SK-N-SH (cell line): ENCODE results near the gene RPS6KA5. TPM values are rescaled to one million over a fixed set of nuclear protein-coding genes. Genes with fewer than 3 reads are reported as not detected.

Source experiments
- CTCF ChIA-PET: fragments of 300-600, 350-600 bp; formaldehyde crosslinking; extraction: SDS; loops from one replicate; lab custom pipeline; 2021; lab: Yijun Ruan, JAX
- POLR2A ChIA-PET: fragments of 350-600 bp; sonication (Branson Sonifier 250); formaldehyde crosslinking; extraction: SDS; loops from one replicate; lab custom pipeline; 2020; ENCODE audit warnings: antibody characterized with exemption, inconsistent platforms; lab: Yijun Ruan, JAX
- DNase-seq: peaks from one replicate; pipeline ENCODE4 v3.0.0; 2012
- H2AFZ ChIP-seq: fragments of 200-600 bp; sonication (generic); 2 replicates; pipeline ENCODE4 v1.8.1; 2016; ENCODE audit warnings: antibody characterized with exemption, mild to moderate bottlenecking, low read depth
- H3F3A ChIP-seq: fragments of 200-600 bp; sonication (generic); replicated peaks from 2 replicates; pipeline ENCODE3; 2016; ENCODE audit warnings: antibody characterized with exemption, mild to moderate bottlenecking; ENCODE audit not compliant: insufficient read depth
- H3K27ac ChIP-seq, 2 experiments: fragments of 200-500 bp in 1 of 2; fragments of 200-600 bp in 1 of 2; sonication (Bioruptor generic) in 1 of 2; sonication (generic), shearing (Covaris generic) in 1 of 2; 2 replicates each; pipeline versions ENCODE4 v1.5.1 to v1.6.1; 2014 to 2016; ENCODE audit warnings: low read depth in 2 of 2, inconsistent platforms in 1 of 2, low read length in 1 of 2, mild to moderate bottlenecking in 1 of 2, mixed read lengths in 1 of 2
- H3K27me3 ChIP-seq: fragments of 200-600 bp; sonication (generic), shearing (Covaris generic); 2 replicates; pipeline ENCODE4 v1.6.1; 2016; ENCODE audit warnings: mixed run types; ENCODE audit not compliant: insufficient read depth
- H3K36me3 ChIP-seq, 2 experiments: fragments of 200-500 bp in 1 of 2; fragments of 200-600 bp in 1 of 2; sonication (Bioruptor generic) in 1 of 2; sonication (generic) in 1 of 2; replicated peaks in 1 of 2; 2 replicates each; pipeline versions ENCODE3 to v1.5.1; 2014 to 2016; ENCODE audit warnings: low read length in 1 of 2, mild to moderate bottlenecking in 1 of 2; ENCODE audit not compliant: insufficient read depth in 2 of 2, control insufficient read depth in 1 of 2
- H3K4me1 ChIP-seq, 2 experiments: fragments of 200-500 bp in 1 of 2; fragments of 200-600 bp in 1 of 2; sonication (Bioruptor generic) in 1 of 2; sonication (generic), shearing (Covaris generic) in 1 of 2; 2 replicates each; pipeline versions ENCODE4 v1.5.1 to v1.6.1; 2014 to 2016; ENCODE audit warnings: low read depth in 1 of 2, low read length in 1 of 2, mixed run types in 1 of 2; ENCODE audit not compliant: insufficient read depth in 2 of 2, control insufficient read depth in 1 of 2
- H3K4me2 ChIP-seq: fragments of 200-600 bp; sonication (generic), shearing (Covaris generic); 2 replicates; pipeline ENCODE4 v1.6.1; 2017; ENCODE audit warnings: mixed run types
- H3K4me3 ChIP-seq, 2 experiments: fragments of 200-500 bp in 1 of 2; fragments of 200-600 bp in 1 of 2; sonication (Bioruptor generic) in 1 of 2; sonication (generic), shearing (Covaris generic) in 1 of 2; 2 replicates each; pipeline versions ENCODE4 v1.5.1 to v1.8.1; 2014 to 2016; ENCODE audit warnings: low read depth in 2 of 2, inconsistent platforms in 1 of 2, low read length in 1 of 2, mild to moderate bottlenecking in 1 of 2, mixed read lengths in 1 of 2, moderate library complexity in 1 of 2
- H3K79me2 ChIP-seq: fragments of 200-600 bp; sonication (generic); 2 replicates; pipeline ENCODE4 v1.8.1; 2017; ENCODE audit warnings: mild to moderate bottlenecking; ENCODE audit not compliant: insufficient read depth
- H3K9ac ChIP-seq: fragments of 200-600 bp; sonication (generic); 2 replicates; pipeline ENCODE4 v1.6.1; 2017; ENCODE audit warnings: mixed run types
- H3K9me2 ChIP-seq: fragments of 200-600 bp; sonication (generic); 2 replicates; pipeline ENCODE4 v1.6.1; 2017; ENCODE audit warnings: mixed run types
- H3K9me3 ChIP-seq: fragments of 200-600 bp; sonication (generic); 2 replicates; pipeline ENCODE4 v1.6.1; 2017; ENCODE audit warnings: mixed run types, mild to moderate bottlenecking, moderate library complexity
- H4K20me1 ChIP-seq: fragments of 200-600 bp; sonication (generic); 2 replicates; pipeline ENCODE4 v1.6.1; 2017; ENCODE audit warnings: mild to moderate bottlenecking, mixed run types; ENCODE audit not compliant: insufficient read depth
- CHD2 ChIP-seq: fragments of 150-350 bp; IDR thresholded peaks from 2 replicates; pipeline ENCODE4 v1.6.1; 2018; ENCODE audit warnings: low read length; ENCODE audit not compliant: partially characterized antibody
- ELF1 ChIP-seq: IDR thresholded peaks from 2 replicates; pipeline ENCODE4 v1.4.0; 2012
- EZH2phosphoT487 ChIP-seq: fragments of 200-600 bp; sonication (generic); IDR thresholded peaks from 2 replicates; pipeline ENCODE4 v1.6.1; 2017; ENCODE audit warnings: low read depth, mixed run types, mild to moderate bottlenecking, antibody characterized with exemption, moderate library complexity, borderline replicate concordance
- FOSL2 ChIP-seq: IDR thresholded peaks from 2 replicates; pipeline ENCODE4 v1.4.0; 2012; ENCODE audit warnings: low read depth, mild to moderate bottlenecking, moderate library complexity, borderline replicate concordance
- FOXJ3 ChIP-seq: sonication (generic); formaldehyde crosslinking; IDR thresholded peaks from 2 replicates; pipeline ENCODE4 v1.5.1; 2020; ENCODE audit warnings: mild to moderate bottlenecking, missing genetic modification reagents
- GABPA ChIP-seq: IDR thresholded peaks from 2 replicates; pipeline ENCODE4 v1.4.0; 2012; ENCODE audit warnings: low read depth, mild to moderate bottlenecking
- MAX ChIP-seq: IDR thresholded peaks from 2 replicates; pipeline ENCODE4 v1.4.0; 2012; ENCODE audit warnings: low read depth
- MEF2A ChIP-seq: IDR thresholded peaks from 2 replicates; pipeline ENCODE4 v1.4.0; 2012; ENCODE audit warnings: low read depth, borderline replicate concordance
- MXI1 ChIP-seq: IDR thresholded peaks from 2 replicates; pipeline ENCODE4 v1.6.1; 2012; ENCODE audit warnings: mild to moderate bottlenecking, low read depth, low read length, improper control_type of control experiment
- POLR2AphosphoS5 ChIP-seq: IDR thresholded peaks from 2 replicates; pipeline ENCODE4 v1.6.1; 2012; ENCODE audit warnings: low read depth, low read length
- RCOR1 ChIP-seq: fragments of 150-350 bp; IDR thresholded peaks from 2 replicates; pipeline ENCODE4 v1.6.1; 2017; ENCODE audit warnings: antibody characterized with exemption, low read length
- REST ChIP-seq: IDR thresholded peaks from 2 replicates; pipeline ENCODE4 v1.6.1; 2012; ENCODE audit warnings: mild to moderate bottlenecking, low read depth, low read length, moderate library complexity
- RXRA ChIP-seq: IDR thresholded peaks from 2 replicates; pipeline ENCODE4 v1.4.0; 2012; ENCODE audit warnings: low read depth, mild to moderate bottlenecking, borderline replicate concordance
- SIN3A ChIP-seq: IDR thresholded peaks from 2 replicates; pipeline ENCODE4 v1.6.1; 2012; ENCODE audit warnings: low read depth, mild to moderate bottlenecking, low read length, moderate library complexity, borderline replicate concordance
- TCF12 ChIP-seq: IDR thresholded peaks from 2 replicates; pipeline ENCODE4 v1.4.0; 2012
- USF1 ChIP-seq: IDR thresholded peaks from 2 replicates; pipeline ENCODE4 v1.4.0; 2012; ENCODE audit warnings: low read depth, borderline replicate concordance
- YY1 ChIP-seq: IDR thresholded peaks from 2 replicates; pipeline ENCODE4 v1.4.0; 2012; ENCODE audit warnings: low read depth, mild to moderate bottlenecking
- WGBS: methylation state at CpG from one replicate; pipeline ENCODE4 v1.1.6; 2017; ENCODE audit warnings: low lambda C conversion rate; 5-methylcytosine and 5-hydroxymethylcytosine counted together
- polyA plus RNA-seq, 3 experiments: library from polyadenylated mRNA; depleted of rRNA; stranded (reverse); fragments of >200 nt; gene quantifications; 2 replicates each; pipeline ENCODE4 v1.2.3, GENCODE V29; 2012
- TF ChIP-seq, protein P1 (sequence below): IDR thresholded peaks from 2 replicates; pipeline ENCODE4; 2012

Gene RPS6KA5
- polyA plus RNA-seq, 1 of the 3 experiments (the other 2 are of a cell fraction): 0.67 TPM

- CTCF ChIA-PET: no interaction called here
- Histone ChIP-seq H3K9ac (no peak overlapping the region), H3K4me2 (no peak overlapping the region), H2AFZ (no peak overlapping the region), H3K27ac (no peak overlapping the region), H3F3A (no peaks in the 10 kb centered on the region), H3K79me2 (no peaks in the 10 kb centered on the region), H4K20me1 (no peaks in the 10 kb centered on the region), H3K9me3 (no peaks in the 10 kb centered on the region), H3K4me3 (no peak overlapping the region), H3K4me1 (no peaks in the 10 kb centered on the region), H3K9me2 (no peaks in the 10 kb centered on the region), H3K27me3 (no peaks in the 10 kb centered on the region), H3K36me3 (no peaks in the 10 kb centered on the region)
- no peak for DNase-seq
- TF ChIP-seq, protein P1, sequence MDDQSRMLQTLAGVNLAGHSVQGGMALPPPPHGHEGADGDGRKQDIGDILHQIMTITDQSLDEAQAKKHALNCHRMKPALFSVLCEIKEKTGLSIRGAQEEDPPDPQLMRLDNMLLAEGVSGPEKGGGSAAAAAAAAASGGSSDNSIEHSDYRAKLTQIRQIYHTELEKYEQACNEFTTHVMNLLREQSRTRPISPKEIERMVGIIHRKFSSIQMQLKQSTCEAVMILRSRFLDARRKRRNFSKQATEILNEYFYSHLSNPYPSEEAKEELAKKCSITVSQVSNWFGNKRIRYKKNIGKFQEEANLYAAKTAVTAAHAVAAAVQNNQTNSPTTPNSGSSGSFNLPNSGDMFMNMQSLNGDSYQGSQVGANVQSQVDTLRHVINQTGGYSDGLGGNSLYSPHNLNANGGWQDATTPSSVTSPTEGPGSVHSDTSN: no peak
- no peak for TF ChIP-seq RCOR1
- no peak for TF ChIP-seq FOXJ3
- no peak for TF ChIP-seq USF1
- TF ChIP-seq RXRA: no peak
- no peak for TF ChIP-seq GABPA
- TF ChIP-seq POLR2AphosphoS5: no peak
- no peak for TF ChIP-seq MAX
- TF ChIP-seq MEF2A: no peak
- TF ChIP-seq FOSL2: no peak
- no peak for TF ChIP-seq MXI1
- no peak for TF ChIP-seq TCF12
- TF ChIP-seq EZH2phosphoT487: no peak
- WGBS: 84% methylated on average over 5 of the region's 5 CpGs
- POLR2A ChIA-PET: no interaction called here
Observed at GRCh38 chr14:90851327-90852036, 209.0 kb downstream of the RPS6KA5 start.

DNA sequence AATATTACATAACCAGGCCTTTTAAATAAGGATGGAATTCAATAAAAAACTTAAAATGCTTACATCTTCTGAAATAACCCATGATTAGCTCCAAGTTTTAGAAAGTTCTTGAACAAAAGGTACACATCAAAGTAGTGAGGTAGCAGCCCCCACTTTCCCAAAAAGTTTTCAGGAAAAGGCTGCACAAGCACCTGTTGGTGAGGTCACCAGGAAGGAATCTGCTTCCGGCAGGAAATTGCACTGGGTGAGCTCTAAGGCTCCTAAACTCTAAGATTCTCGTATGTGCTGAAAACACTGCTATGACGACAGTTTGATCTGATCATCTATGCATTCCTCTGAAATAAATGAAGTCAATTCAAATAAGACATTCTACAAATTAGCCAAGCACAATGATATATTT, 210.0 kb downstream of the RPS6KA5 start:
- Histone ChIP-seq H3K9me2 (no peaks in the 10 kb centered on the region), H3K4me3 (no peak overlapping the region), H3K79me2 (no peaks in the 10 kb centered on the region), H3K36me3 (no peaks in the 10 kb centered on the region), H2AFZ (0 out of 2 replicates have a peak overlapping the region, but pooled peaks have one; percentile 11), H3K27ac (no peak overlapping the region), H4K20me1 (no peaks in the 10 kb centered on the region), H3K4me1 (no peaks in the 10 kb centered on the region), H3K4me2 (no peak overlapping the region), H3K27me3 (no peaks in the 10 kb centered on the region), H3K9ac (no peak overlapping the region), H3K9me3 (no peaks in the 10 kb centered on the region), H3F3A (no peaks in the 10 kb centered on the region)
- ChIA-PET CTCF (interaction anchor here (0.7 to 1.2 kb wide), 2 partner anchors 134 to 321 kb away, joined by 3 read pairs; no protein-coding TSS in a partner anchor), POLR2A (no interaction called here)
- WGBS: 35% methylated on average over 3 of the region's 3 CpGs
- DNase-seq: no peak
- no peak for TF ChIP-seq ELF1
- no peak; the same call in 1 of the 2 replicates for TF ChIP-seq TCF12
- TF ChIP-seq USF1: no peak
- no peak for TF ChIP-seq REST
- no peak for TF ChIP-seq GABPA
- TF ChIP-seq MAX: no peak
- TF ChIP-seq RXRA: no peak
- TF ChIP-seq RCOR1: no peak
- TF ChIP-seq CHD2: no peak
- no peak for TF ChIP-seq MXI1
- no peak for TF ChIP-seq YY1
- no peak for TF ChIP-seq MEF2A
- no peak for TF ChIP-seq SIN3A
- TF ChIP-seq FOSL2: no peak
